Measurements from ENCODE around the gene OSBPL10.

GRCh38 chr3:31743331-31744089, 237.6 kb downstream of the OSBPL10 start:
- TF ChIP-seq CTCF (IDR thresholded peaks at IDR 0.05; ENCODE audit: control extremely low read depth in 1 of 3, insufficient read depth in 1 of 3, low read depth in 1 of 3, low read length in 3 of 3) (no peak), ATF3 (IDR thresholded peaks at IDR 0.05; ENCODE audit: insufficient read depth, low read depth, low read length) (no peak), POLR2A (IDR thresholded peaks at IDR 0.05; ENCODE audit: control extremely low read depth in 1 of 2, low read depth in 2 of 2, low read length in 2 of 2) (no peak), NANOG (IDR thresholded peaks at IDR 0.05; ENCODE audit: insufficient read depth, low read depth, low read length, poor library complexity, severe bottlenecking) (no peak)
